ENCODE results near the gene PIGV.

PIGV gene

DNA sequence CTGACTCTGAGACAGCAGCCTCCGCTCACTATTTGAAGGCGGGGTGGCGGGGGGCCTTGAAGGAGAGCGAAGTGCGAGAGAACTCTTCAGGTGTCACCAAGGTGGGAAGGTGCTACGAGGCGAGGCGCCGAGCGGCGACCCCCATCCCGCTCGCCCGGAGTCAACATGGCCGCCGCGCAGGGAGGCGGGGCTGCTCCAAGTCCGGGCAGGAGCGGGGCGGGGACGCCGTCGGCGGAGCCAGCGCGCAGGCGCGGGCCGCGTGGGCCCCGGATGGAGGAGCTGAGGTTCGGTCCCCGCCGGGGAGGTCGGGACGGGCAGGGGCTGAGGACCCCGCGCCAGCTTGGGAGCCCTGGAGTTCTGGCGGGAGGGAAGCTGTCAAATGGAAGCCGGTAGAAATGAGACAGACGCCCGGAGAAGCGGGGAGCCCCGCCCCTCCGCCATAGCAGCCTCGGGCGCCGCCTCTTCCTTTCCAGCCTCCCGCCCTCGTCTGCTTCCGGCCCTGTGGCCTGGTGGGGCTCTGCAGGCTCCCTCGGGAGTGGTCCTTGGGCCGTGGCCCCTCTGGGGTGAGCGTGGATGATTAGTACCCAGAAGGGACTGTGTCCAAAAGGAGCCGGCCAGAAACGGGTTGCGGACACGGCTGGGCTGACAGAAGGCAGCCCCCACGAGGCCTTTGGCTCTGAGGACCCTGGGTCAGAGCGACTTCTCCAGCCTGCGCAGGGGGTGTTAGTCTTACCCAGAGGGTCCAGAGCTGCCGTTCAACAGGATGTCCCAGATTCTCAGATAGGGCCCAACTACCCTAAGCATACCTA is at the start of gene PIGV:
TSS of gene PIGV (plus strand) at position 245 of the 809 bp plus-strand sequence. CDS start 2,866 bp downstream, outside the sequence.
- DNase-seq = peak; percentile 58

GRCh38 chr1:26739329-26739914 is 48.3 kb upstream of the PIGV start:
- DNase-seq = no peak

DNA sequence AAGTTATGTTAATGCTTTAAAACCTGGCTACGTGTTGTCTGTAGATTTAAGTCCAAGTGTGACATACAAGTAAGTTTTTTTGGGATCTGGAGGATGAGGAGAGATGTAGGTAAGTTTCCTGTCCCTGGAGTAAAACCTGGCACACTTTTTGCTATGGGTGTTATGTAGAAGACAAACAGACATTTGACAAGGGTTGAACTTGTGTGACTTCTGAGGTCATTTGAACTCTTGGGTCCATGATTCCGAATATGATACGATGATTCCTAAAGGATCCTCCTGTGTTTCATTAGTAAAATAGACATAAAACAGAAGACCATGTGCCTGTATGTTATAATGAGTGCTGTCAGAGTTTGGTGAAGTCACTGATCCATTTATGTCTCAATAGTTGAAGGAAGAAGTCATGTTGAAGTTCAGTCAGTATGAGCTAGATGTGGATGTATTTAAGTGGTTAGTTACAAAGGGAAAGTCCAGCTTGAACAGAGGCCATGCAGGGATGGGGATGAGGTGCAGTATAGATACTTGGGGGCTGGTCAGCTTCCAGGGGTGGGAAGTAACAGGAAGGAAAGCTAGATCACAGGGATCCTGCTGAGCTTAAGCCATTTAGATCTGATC is 47.6 kb upstream of the PIGV start:
- DNase-seq = no peak

GRCh38 chr1:26740952-26741351 is 46.8 kb upstream of the PIGV start:
- no peak for DNase-seq

GRCh38 chr1:26743426-26744059 is 44.2 kb upstream of the PIGV start:
- no peak for DNase-seq

DNA sequence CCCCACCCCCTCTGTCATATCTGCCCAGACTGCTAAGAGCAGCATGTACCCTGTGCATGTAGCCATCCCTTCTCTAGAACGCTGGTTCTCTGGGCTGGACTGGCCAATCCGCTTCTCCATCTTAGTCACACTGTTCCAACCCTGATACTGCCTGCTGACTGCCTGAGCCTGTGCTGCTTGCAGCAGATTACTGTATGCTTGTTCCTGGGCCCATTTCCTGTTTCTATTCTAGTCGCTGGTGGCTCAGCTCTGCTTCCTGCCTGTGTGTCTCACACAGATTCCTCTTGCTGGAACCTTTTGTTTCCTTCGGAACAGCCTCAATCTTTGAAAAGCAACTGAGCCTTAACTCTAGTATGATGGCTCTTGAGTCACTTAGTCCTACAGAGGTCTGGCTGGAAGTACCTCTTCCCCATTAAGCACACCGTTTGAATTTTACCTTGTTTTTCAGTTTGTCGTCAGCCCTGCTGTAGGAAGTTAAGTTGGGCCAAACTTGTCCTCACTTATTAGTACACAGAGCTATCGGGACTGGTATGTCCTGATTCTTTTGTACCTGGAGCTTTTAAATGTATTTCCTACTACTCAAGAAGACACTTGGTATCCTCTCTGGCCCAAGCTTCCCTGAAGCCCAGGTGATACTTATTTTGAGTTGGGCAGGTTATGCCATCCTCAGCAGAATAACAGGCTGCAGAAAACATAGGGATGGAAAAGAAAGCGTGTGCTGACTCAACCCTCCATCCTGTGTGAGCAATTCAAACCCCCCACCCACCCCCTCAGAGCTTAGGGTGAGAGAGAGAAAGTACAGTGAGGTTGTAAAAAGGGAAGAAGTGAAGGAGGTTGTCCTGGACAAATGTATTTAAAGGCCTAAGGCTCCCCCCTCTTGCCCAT is 43.4 kb upstream of the PIGV start:
- DNase-seq = no peak

DNA sequence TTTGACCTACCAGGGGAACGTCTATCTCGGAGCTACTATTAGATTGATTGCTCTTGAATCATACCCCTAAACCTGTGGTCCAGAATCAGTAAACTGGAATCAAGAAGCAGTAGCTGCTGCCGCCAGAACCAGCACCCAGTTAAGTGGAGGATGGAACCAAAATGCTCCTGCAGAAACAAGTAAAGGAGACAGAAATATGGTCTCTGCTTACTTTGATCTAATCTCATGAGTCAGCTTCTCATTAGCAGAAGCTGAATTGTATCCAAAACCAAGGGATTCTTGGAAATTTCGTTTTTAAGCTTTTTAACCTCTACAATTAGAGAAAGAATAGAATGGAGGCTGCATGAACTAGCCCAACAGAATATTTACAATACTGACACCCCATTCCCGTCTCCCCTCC is 42.6 kb upstream of the PIGV start:
- no peak for DNase-seq

GRCh38 chr1:26747048-26747447 is 40.7 kb upstream of the PIGV start:
- no peak for DNase-seq

DNA sequence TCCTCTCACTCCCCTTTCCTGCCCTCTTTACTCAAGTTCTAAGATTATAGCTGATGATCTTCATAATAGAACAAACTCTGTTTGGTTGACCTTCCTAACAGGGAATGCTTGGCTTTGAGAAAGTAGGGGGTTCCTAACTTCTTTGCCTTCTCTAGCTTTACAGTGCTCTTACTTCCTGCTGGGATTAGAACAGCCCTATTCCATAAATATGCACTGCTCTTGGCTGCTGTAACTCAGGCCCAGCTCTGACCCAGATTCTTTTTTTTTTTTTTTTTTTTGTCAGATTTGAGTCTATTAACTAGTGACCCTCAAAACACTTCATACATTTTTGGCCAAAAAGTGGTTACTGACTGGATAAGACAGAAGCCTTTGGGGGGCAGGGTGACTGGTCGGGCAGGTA is 39.4 kb upstream of the PIGV start:
- no peak for DNase-seq

- no peak for DNase-seq
Observed at GRCh38 chr1:26749458-26749857, 38.3 kb upstream of the PIGV start.

- DNase-seq = no peak
Observed at GRCh38 chr1:26750428-26750827, 37.3 kb upstream of the PIGV start.

- no peak for DNase-seq
Observed at GRCh38 chr1:26752519-26752918, 35.2 kb upstream of the PIGV start.

DNA sequence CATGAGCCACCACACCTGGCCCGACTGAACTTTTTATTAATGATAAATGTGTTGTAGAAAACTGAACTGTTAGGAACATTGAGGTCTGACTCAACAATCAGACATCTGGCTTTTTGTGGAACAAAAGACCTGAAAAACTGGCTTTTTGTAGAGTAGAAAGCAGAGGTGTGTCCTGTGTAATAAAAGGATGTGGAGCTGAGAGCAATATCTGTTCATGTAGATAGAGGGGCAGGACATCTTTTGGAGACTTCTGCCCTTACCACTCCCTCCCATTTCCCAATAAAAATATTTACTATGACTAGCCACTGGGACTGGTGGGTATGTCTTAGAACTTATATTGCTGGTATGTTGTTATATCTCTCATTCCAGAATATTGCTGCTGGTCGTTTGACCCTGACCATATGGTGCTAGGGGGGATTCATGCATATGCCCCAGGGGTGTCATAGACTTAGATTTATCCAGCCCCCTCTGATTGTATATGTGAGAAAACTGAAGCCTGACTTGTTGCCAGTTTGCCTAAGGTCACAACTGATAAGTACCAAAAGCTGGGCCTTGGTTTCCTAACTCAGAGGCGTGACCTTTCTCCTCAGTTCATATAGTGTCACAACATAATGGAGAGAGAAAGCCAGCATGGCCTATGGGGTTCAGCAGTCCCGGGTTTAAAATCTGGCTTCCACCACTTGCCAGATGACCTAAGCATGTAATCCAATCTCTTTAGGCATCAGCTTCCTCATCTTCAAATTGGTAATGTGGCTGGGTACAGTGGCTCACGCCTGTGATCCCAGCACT is 33.5 kb upstream of the PIGV start:
- DNase-seq = no peak

GRCh38 chr1:26758358-26758757 is 29.4 kb upstream of the PIGV start:
- DNase-seq = no peak

- DNase-seq = no peak
Observed at GRCh38 chr1:26759531-26759930, 28.2 kb upstream of the PIGV start.

DNA sequence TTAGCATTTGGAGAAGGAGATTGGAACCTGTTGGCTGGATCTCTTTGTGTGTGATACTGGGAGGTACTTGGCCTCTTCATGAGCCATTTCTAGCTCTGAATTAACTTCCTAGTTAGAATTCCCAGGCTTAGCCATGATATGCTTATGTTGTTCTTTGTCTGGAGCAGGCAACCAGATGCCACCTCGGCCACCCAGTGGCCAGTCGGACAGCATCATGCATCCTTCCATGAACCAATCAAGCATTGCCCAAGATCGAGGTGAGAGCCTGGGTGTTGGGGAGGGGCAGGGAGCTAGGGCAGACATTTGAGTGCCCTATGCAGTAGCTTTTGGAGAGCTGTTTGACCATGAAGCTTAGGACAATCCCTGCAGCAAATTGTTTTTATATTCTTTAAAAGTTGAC is 26.5 kb upstream of the PIGV start:
- DNase-seq = no peak

GRCh38 chr1:26767714-26768113 is 20.0 kb upstream of the PIGV start:
- no peak for DNase-seq

GRCh38 chr1:26768755-26769154 is 19.0 kb upstream of the PIGV start:
- no peak for DNase-seq

GRCh38 chr1:26771285-26771642 is 16.5 kb upstream of the PIGV start:
- no peak for DNase-seq

GRCh38 chr1:26771643-26772321 is 16.0 kb upstream of the PIGV start:
- DNase-seq = no peak

GRCh38 chr1:26772687-26773086 is 15.1 kb upstream of the PIGV start:
- DNase-seq = no peak

Measured in NCI-H1048 (cell line).